GM12878 (cell line): ENCODE measurements around the gene SP110. TPM values are rescaled to one million over a fixed set of nuclear protein-coding genes. Genes with fewer than 3 reads are reported as not detected.

Experiments used
- ATF7 ChIP-seq: fragments of 450-650 bp; IDR thresholded peaks from 2 replicates; pipeline ENCODE4 v1.6.1; 2016; ENCODE audit warnings: low read depth, mild to moderate bottlenecking
- BCL11A ChIP-seq: IDR thresholded peaks from 2 replicates; pipeline ENCODE4 v1.6.1; 2011; ENCODE audit warnings: low read depth, low read length
- CHD1 ChIP-seq: IDR thresholded peaks from 2 replicates; pipeline ENCODE4 v1.6.1; 2012; ENCODE audit warnings: low read depth, low read length, improper control_type of control experiment
- CUX1 ChIP-seq: IDR thresholded peaks from 2 replicates; pipeline ENCODE4 v1.6.1; 2012; ENCODE audit warnings: improper control_type of control experiment, low read depth, low read length; ENCODE audit not compliant: insufficient replicate concordance
- E2F8 ChIP-seq: fragments of 450-650 bp; IDR thresholded peaks from 2 replicates; pipeline ENCODE4 v1.6.1; 2018; ENCODE audit warnings: mild to moderate bottlenecking, low read depth, moderate library complexity; ENCODE audit not compliant: partially characterized antibody
- FOXM1 ChIP-seq: IDR thresholded peaks from 2 replicates; pipeline ENCODE4 v1.6.1; 2012; ENCODE audit warnings: low read depth, mild to moderate bottlenecking, inconsistent platforms, low read length, moderate library complexity
- KDM1A ChIP-seq: fragments of 200-600 bp; sonication (generic); IDR thresholded peaks from 2 replicates; pipeline ENCODE4 v1.6.1; 2016; ENCODE audit warnings: borderline replicate concordance
- LARP7 ChIP-seq: fragments of 450-650 bp; IDR thresholded peaks from 2 replicates; pipeline ENCODE4 v1.6.1; 2017; ENCODE audit warnings: mild to moderate bottlenecking
- MEF2A ChIP-seq: IDR thresholded peaks from 2 replicates; pipeline ENCODE4 v1.6.1; 2011; ENCODE audit warnings: low read depth, mild to moderate bottlenecking, low read length, moderate library complexity; ENCODE audit not compliant: insufficient read depth
- MYC ChIP-seq: IDR thresholded peaks from 2 replicates; pipeline ENCODE4 v1.6.1; 2011; ENCODE audit warnings: mild to moderate bottlenecking, low read length, moderate library complexity, inconsistent platforms; ENCODE audit not compliant: insufficient read depth, insufficient replicate concordance, insufficient read length, severe bottlenecking
- SMC3 ChIP-seq: IDR thresholded peaks from 2 replicates; pipeline ENCODE4 v1.6.1; 2011; ENCODE audit warnings: low read length, improper control_type of control experiment, borderline replicate concordance
- SREBF2 ChIP-seq: IDR thresholded peaks from 2 replicates; pipeline ENCODE4 v1.6.1; 2012; ENCODE audit warnings: mild to moderate bottlenecking, low read length
- USF1 ChIP-seq: IDR thresholded peaks from 2 replicates; pipeline ENCODE4 v1.6.1; 2011; ENCODE audit warnings: borderline replicate concordance, low read depth, mild to moderate bottlenecking, moderate library complexity, mixed read lengths, low read length; ENCODE audit not compliant: insufficient read depth; ENCODE audit errors: extremely low read length
- ZBTB11 ChIP-seq: fragments of 450-650 bp; formaldehyde crosslinking; IDR thresholded peaks from 2 replicates; pipeline ENCODE4 v1.5.0; 2022; ENCODE audit warnings: mild to moderate bottlenecking, missing genetic modification characterization
- ZNF217 ChIP-seq: fragments of 450-650 bp; IDR thresholded peaks from 2 replicates; pipeline ENCODE4 v1.6.1; 2017; ENCODE audit warnings: antibody characterized with exemption, mild to moderate bottlenecking
- ZSCAN29 ChIP-seq: fragments of 450-650 bp; IDR thresholded peaks from 2 replicates; pipeline ENCODE4 v1.6.1; 2017; ENCODE audit warnings: mild to moderate bottlenecking, moderate library complexity
- polyA plus RNA-seq, 11 experiments: library from polyadenylated mRNA; depleted of rRNA in 4 of 11; unstranded in 6 of 11; stranded (reverse) in 5 of 11; fragments of >200 nt; fragmentation: Nextera tagmentation in 4 of 11; fragmentation: Illumina TruSeq in 1 of 11; extraction: Ambion mirVana in 4 of 11; extraction: Trizol in 1 of 11; gene quantifications; 1 replicate in 1 of 11; 2 replicates in 10 of 11; pipeline versions ENCODE4 v1.2.1 to v1.2.3, GENCODE V29; 2011 to 2016; ENCODE audit warnings: inconsistent platforms in 2 of 11, missing spikeins in 2 of 11, low read depth in 1 of 11
- total RNA-seq, 4 experiments: library from RNA; depleted of rRNA in 3 of 4; stranded (reverse); fragments of >200 nt in 3 of 4; fragmentation: Illumina TruSeq in 1 of 4; extraction: Trizol in 1 of 4; gene quantifications; 2 replicates each; pipeline versions ENCODE4 v1.2.1 to v1.2.3, GENCODE V29; 2013 to 2021

Gene SP110
- total and polyA plus RNA-seq, 10 of the 15 experiments (the other 5 are each of a cell fraction or from before 2014, with no cell fraction given), result 81.2 to 149 (median 100) TPM

- TF ChIP-seq ZBTB11 (CRISPR knock-in tag) (no peak), CHD1 (no peak), ZSCAN29 (no peak), KDM1A (no peak), BCL11A (peak; percentile 59; the same call in 1 of the 2 replicates), SMC3 (no peak; the same call in 1 of the 2 replicates), LARP7 (no peak), ATF7 (peak; percentile 40), USF1 (no peak), CUX1 (no peak), FOXM1 (peak; percentile 59), E2F8 (no peak), MEF2A (peak; percentile 53; the same call in 1 of the 2 replicates), ZNF217 (peak; percentile 25; the same call in 1 of the 2 replicates), SREBF2 (no peak; the same call in 1 of the 2 replicates), MYC (no peak)
Observed at GRCh38 chr2:230226051-230226551, 6.3 kb upstream of the SP110 start (continued).
